IMR-90 (cell line): ENCODE results near the gene GNL3. TPM values are rescaled to one million over a fixed set of nuclear protein-coding genes. Genes with fewer than 3 reads are reported as not detected.

ENCODE experiments used
- ATAC-seq: fragments of 200-7000 bp; cut with Tn5 transposase; 2 replicates; pipeline ENCODE4 v1.9.1; 2020; ENCODE audit warnings: low read depth, mild to moderate bottlenecking, moderate library complexity
- BruUV-seq: library from RNA; stranded (reverse); fragments of 400-500 nt; replicated peaks from 2 replicates; lab custom pipeline; 2021; lab: Mats Ljungman, UMichigan
- CTCF ChIA-PET: fragments of 300-600 bp; formaldehyde crosslinking; extraction: SDS; loops from one replicate; lab custom pipeline; 2021; ENCODE audit warnings: antibody characterized with exemption; lab: Yijun Ruan, JAX
- POLR2A ChIA-PET: fragments of 300-600 bp; sonication (Branson Sonifier 250); formaldehyde crosslinking; loops from one replicate; lab custom pipeline; 2022; ENCODE audit warnings: antibody characterized with exemption; ENCODE audit not compliant: unreplicated experiment; lab: Charles Lee
- DNase-seq: peaks from one replicate; pipeline ENCODE4 v3.0.0; 2013
- H2AFZ ChIP-seq: replicated peaks from 2 replicates; pipeline ENCODE3; 2013; ENCODE audit warnings: low read length, mild to moderate bottlenecking; ENCODE audit not compliant: poor library complexity
- H2AK5ac ChIP-seq: 2 replicates; pipeline ENCODE4 v1.6.1; 2013; ENCODE audit warnings: low read depth, low read length, inconsistent platforms
- H2AK9ac ChIP-seq: replicated peaks from 2 replicates; pipeline ENCODE3; 2013; ENCODE audit warnings: mild to moderate bottlenecking, low read depth, low read length, moderate library complexity; ENCODE audit not compliant: poor library complexity
- H2BK120ac ChIP-seq: 2 replicates; pipeline ENCODE4 v1.6.1; 2013; ENCODE audit warnings: low read depth, low read length, inconsistent platforms
- H2BK15ac ChIP-seq: 3 replicates; pipeline ENCODE4 v1.6.1; 2013; ENCODE audit warnings: low read depth, low read length, inconsistent platforms
- H2BK20ac ChIP-seq: 2 replicates; pipeline ENCODE4 v1.6.1; 2013; ENCODE audit warnings: low read depth, mild to moderate bottlenecking, inconsistent platforms, low read length, moderate library complexity
- H2BK5ac ChIP-seq: 2 replicates; pipeline ENCODE4 v1.6.1; 2013; ENCODE audit warnings: mild to moderate bottlenecking, low read depth, low read length, inconsistent platforms; ENCODE audit not compliant: poor library complexity, severe bottlenecking
- H3K14ac ChIP-seq: replicated peaks from 2 replicates; pipeline ENCODE4 v1.6.1; 2013; ENCODE audit warnings: low read depth, low read length, inconsistent platforms
- H3K18ac ChIP-seq: 2 replicates; pipeline ENCODE4 v1.6.1; 2013; ENCODE audit warnings: low read depth, low read length, control low read depth
- H3K23ac ChIP-seq: 2 replicates; pipeline ENCODE4 v1.6.1; 2013; ENCODE audit warnings: low read depth, low read length, inconsistent platforms
- H3K27ac ChIP-seq: 2 replicates; pipeline ENCODE4 v1.5.1; 2013; ENCODE audit warnings: mild to moderate bottlenecking, control low read depth, low read length; ENCODE audit not compliant: insufficient read depth
- H3K27me3 ChIP-seq: 2 replicates; pipeline ENCODE4 v1.6.1; 2013; ENCODE audit warnings: low read length; ENCODE audit not compliant: control insufficient read depth, insufficient read depth
- H3K36me3 ChIP-seq: 2 replicates; pipeline ENCODE4 v1.6.1; 2013; ENCODE audit warnings: low read length, mixed read lengths; ENCODE audit not compliant: control insufficient read depth, insufficient read depth
- H3K4ac ChIP-seq: 2 replicates; pipeline ENCODE4 v1.6.1; 2013; ENCODE audit warnings: low read depth, low read length, inconsistent platforms
- H3K4me1 ChIP-seq: 2 replicates; pipeline ENCODE4 v1.6.1; 2013; ENCODE audit warnings: low read length, mixed read lengths; ENCODE audit not compliant: control insufficient read depth, insufficient read depth
- H3K4me2 ChIP-seq: 2 replicates; pipeline ENCODE4 v1.6.1; 2013; ENCODE audit warnings: low read depth, mild to moderate bottlenecking, control low read depth, low read length, moderate library complexity
- H3K4me3 ChIP-seq: 2 replicates; pipeline ENCODE4 v1.5.1; 2013; ENCODE audit warnings: low read depth, mild to moderate bottlenecking, control low read depth, low read length, moderate library complexity; ENCODE audit not compliant: insufficient read depth
- H3K56ac ChIP-seq: 2 replicates; pipeline ENCODE4 v1.6.1; 2013; ENCODE audit warnings: low read length, inconsistent platforms; ENCODE audit not compliant: insufficient read depth; ENCODE audit errors: extremely low read depth
- H3K79me1 ChIP-seq, 2 experiments: 2 replicates each; pipeline ENCODE4 v1.6.1; 2013; ENCODE audit warnings: low read length in 2 of 2, inconsistent platforms in 1 of 2, low read depth in 1 of 2
- H3K9ac ChIP-seq: 2 replicates; pipeline ENCODE4 v1.6.1; 2013; ENCODE audit warnings: low read depth, low read length, control low read depth
- H3K9me1 ChIP-seq: 2 replicates; pipeline ENCODE4 v1.6.1; 2013; ENCODE audit warnings: low read length, inconsistent platforms; ENCODE audit not compliant: insufficient read depth
- H3K9me3 ChIP-seq: 2 replicates; pipeline ENCODE4 v1.6.1; 2013; ENCODE audit warnings: low read length; ENCODE audit not compliant: control insufficient read depth, insufficient read depth
- H4K20me1 ChIP-seq: 2 replicates; pipeline ENCODE4 v1.6.1; 2013; ENCODE audit warnings: low read length, inconsistent platforms; ENCODE audit not compliant: insufficient read depth
- H4K5ac ChIP-seq: 2 replicates; pipeline ENCODE4 v1.6.1; 2013; ENCODE audit warnings: mild to moderate bottlenecking, low read depth, low read length, control low read depth
- H4K8ac ChIP-seq, 2 experiments: 2 replicates each; pipeline ENCODE4 v1.6.1; 2013; ENCODE audit warnings: low read depth in 2 of 2, low read length in 2 of 2, control low read depth in 1 of 2, inconsistent platforms in 1 of 2
- H4K91ac ChIP-seq: 2 replicates; pipeline ENCODE4 v1.6.1; 2013; ENCODE audit warnings: low read depth, low read length, inconsistent platforms; ENCODE audit not compliant: insufficient read depth
- BHLHE40 ChIP-seq: fragments of 150-350 bp; IDR thresholded peaks from 2 replicates; pipeline ENCODE4 v1.6.1; 2016; ENCODE audit warnings: mild to moderate bottlenecking, low read depth, low read length
- CEBPB ChIP-seq: IDR thresholded peaks from 2 replicates; pipeline ENCODE4 v1.6.1; 2012; ENCODE audit warnings: low read depth, low read length, improper control_type of control experiment
- CHD1 ChIP-seq: IDR thresholded peaks from 2 replicates; pipeline ENCODE4 v1.6.1; 2012; ENCODE audit warnings: low read depth, low read length, improper control_type of control experiment
- NFE2L2 ChIP-seq: fragments of 150-350 bp; IDR thresholded peaks from 2 replicates; pipeline ENCODE4 v1.6.1; 2016; ENCODE audit warnings: low read depth, mild to moderate bottlenecking, low read length
- POLR2A ChIP-seq: IDR thresholded peaks from 2 replicates; pipeline ENCODE4 v1.6.1; 2012; ENCODE audit warnings: mild to moderate bottlenecking, low read depth, low read length
- RCOR1 ChIP-seq: IDR thresholded peaks from 2 replicates; pipeline ENCODE4 v1.6.1; 2012; ENCODE audit warnings: mild to moderate bottlenecking, low read length, improper control_type of control experiment; ENCODE audit not compliant: insufficient replicate concordance
- RFX5 ChIP-seq: IDR thresholded peaks from 2 replicates; pipeline ENCODE4 v1.8.0; 2012; ENCODE audit warnings: low read depth, mild to moderate bottlenecking, low read length, moderate library complexity
- SMC3 ChIP-seq: fragments of 150-350 bp; IDR thresholded peaks from 2 replicates; pipeline ENCODE4 v1.6.1; 2016; ENCODE audit warnings: low read depth, mild to moderate bottlenecking, antibody characterized with exemption, low read length, moderate library complexity
- dilution Hi-C: fragments of 300-500 bp; cut with HindIII; formaldehyde crosslinking; loops from one replicate; pipeline ENCODE4 v1.14.3; 2018; ENCODE audit warnings: low sequenced_read_pairs; ENCODE audit not compliant: unreplicated experiment
- in situ Hi-C: fragments of 300-500 bp; cut with MboI; formaldehyde crosslinking; loops from 3 replicates; pipeline ENCODE4 v1.14.3; 2019; ENCODE audit warnings: low sequenced_read_pairs, inconsistent platforms, mixed read lengths
- intact Hi-C: fragments of 100-400 bp; cut with micrococcal nuclease; formaldehyde crosslinking; loops from 2 replicates; pipeline ENCODE4 v1.10.0; 2022
- polyA plus RNA-seq, 3 experiments: library from polyadenylated mRNA; depleted of rRNA; stranded (reverse); fragments of >200 nt; gene quantifications; 2 replicates each; pipeline ENCODE4 v1.2.3, GENCODE V29; 2012; ENCODE audit warnings: low replicate concordance in 1 of 3
- total RNA-seq: library from RNA; depleted of rRNA; stranded (reverse); fragments of >200 nt; gene quantifications from 2 replicates; pipeline ENCODE4 v1.2.3, GENCODE V29; 2012
- TF ChIP-seq, protein P1 (sequence below): fragments of 150-350 bp; IDR thresholded peaks from 2 replicates; pipeline ENCODE4 v1.6.1; 2016; ENCODE audit warnings: low read depth, mild to moderate bottlenecking, low read length, moderate library complexity, borderline replicate concordance
- TF ChIP-seq, protein P2 (sequence below): conservative IDR thresholded peaks from 2 replicates; pipeline ENCODE4 v1.5.1; 2012; ENCODE audit warnings: mild to moderate bottlenecking, low read depth, low read length, improper control_type of control experiment

Gene GNL3
- total and polyA plus RNA-seq, 2 of the 4 experiments (the other 2 are of a cell fraction): 66.0 to 90.4 TPM

- H3K56ac ChIP-seq: no peak overlapping the region
- H2BK5ac ChIP-seq: no peak overlapping the region
- in situ Hi-C loops: no loop called here
- H3K36me3 ChIP-seq: peaks cover 20% of the 10 kb centered on the region
- no peaks in the 10 kb centered on the region for H4K20me1 ChIP-seq
- dilution Hi-C loops: no loop called here
- ChIA-PET POLR2A (no interaction called here), CTCF (no interaction called here)
- no peak overlapping the region for H4K5ac ChIP-seq
- no peak overlapping the region for H3K27ac ChIP-seq
- H3K27me3 ChIP-seq: no peaks in the 10 kb centered on the region
- TF ChIP-seq CEBPB: no peak
- TF ChIP-seq, protein P1, sequence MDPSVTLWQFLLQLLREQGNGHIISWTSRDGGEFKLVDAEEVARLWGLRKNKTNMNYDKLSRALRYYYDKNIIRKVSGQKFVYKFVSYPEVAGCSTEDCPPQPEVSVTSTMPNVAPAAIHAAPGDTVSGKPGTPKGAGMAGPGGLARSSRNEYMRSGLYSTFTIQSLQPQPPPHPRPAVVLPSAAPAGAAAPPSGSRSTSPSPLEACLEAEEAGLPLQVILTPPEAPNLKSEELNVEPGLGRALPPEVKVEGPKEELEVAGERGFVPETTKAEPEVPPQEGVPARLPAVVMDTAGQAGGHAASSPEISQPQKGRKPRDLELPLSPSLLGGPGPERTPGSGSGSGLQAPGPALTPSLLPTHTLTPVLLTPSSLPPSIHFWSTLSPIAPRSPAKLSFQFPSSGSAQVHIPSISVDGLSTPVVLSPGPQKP: no peak
- no peak for TF ChIP-seq NFE2L2
- TF ChIP-seq SMC3: no peak
- no peak for TF ChIP-seq POLR2A
- no peak for TF ChIP-seq BHLHE40
- TF ChIP-seq RFX5: no peak
- TF ChIP-seq, protein P2, sequence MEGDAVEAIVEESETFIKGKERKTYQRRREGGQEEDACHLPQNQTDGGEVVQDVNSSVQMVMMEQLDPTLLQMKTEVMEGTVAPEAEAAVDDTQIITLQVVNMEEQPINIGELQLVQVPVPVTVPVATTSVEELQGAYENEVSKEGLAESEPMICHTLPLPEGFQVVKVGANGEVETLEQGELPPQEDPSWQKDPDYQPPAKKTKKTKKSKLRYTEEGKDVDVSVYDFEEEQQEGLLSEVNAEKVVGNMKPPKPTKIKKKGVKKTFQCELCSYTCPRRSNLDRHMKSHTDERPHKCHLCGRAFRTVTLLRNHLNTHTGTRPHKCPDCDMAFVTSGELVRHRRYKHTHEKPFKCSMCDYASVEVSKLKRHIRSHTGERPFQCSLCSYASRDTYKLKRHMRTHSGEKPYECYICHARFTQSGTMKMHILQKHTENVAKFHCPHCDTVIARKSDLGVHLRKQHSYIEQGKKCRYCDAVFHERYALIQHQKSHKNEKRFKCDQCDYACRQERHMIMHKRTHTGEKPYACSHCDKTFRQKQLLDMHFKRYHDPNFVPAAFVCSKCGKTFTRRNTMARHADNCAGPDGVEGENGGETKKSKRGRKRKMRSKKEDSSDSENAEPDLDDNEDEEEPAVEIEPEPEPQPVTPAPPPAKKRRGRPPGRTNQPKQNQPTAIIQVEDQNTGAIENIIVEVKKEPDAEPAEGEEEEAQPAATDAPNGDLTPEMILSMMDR: no peak
- no peak for TF ChIP-seq RCOR1
- no peak for TF ChIP-seq CHD1
- peaks cover 5% of the 10 kb centered on the region; the same call in 1 of the 2 replicates for H3K9me3 ChIP-seq
- no peak overlapping the region for H2BK120ac ChIP-seq
- no TSS peak for BruUV-seq
- H4K8ac ChIP-seq: no peak overlapping the region
- H2AK5ac ChIP-seq: no peak overlapping the region
- ATAC-seq (no peak), DNase-seq (no peak)
- H3K14ac ChIP-seq: no peak overlapping the region
- no peaks in the 10 kb centered on the region for H3K9me1 ChIP-seq
- H2BK15ac ChIP-seq: no peak overlapping the region
- H4K91ac ChIP-seq: no peak overlapping the region
- intact Hi-C loops: no loop called here
- H2AK9ac ChIP-seq: no peak overlapping the region
- H3K4ac ChIP-seq: no peak overlapping the region
- no peak overlapping the region for H3K4me3 ChIP-seq
- H3K23ac ChIP-seq: no peak overlapping the region
- H3K9ac ChIP-seq: no peak overlapping the region
- H2BK20ac ChIP-seq: no peak overlapping the region
- no peaks in the 10 kb centered on the region for H3K79me1 ChIP-seq
- H3K4me1 ChIP-seq: no peaks in the 10 kb centered on the region
- H3K18ac ChIP-seq: no peak overlapping the region
- no peak overlapping the region for H2AFZ ChIP-seq
- H3K4me2 ChIP-seq: no peak overlapping the region
These were observed 44.8 kb downstream of the GNL3 start for GRCh38 chr3:52730681-52731080.
